Renal cortical epithelial cell (primary cell): ENCODE measurements around the gene TBL2. TPM values are rescaled to one million over a fixed set of nuclear protein-coding genes. Genes with fewer than 3 reads are reported as not detected.
"Not testable (repeated sequence)": the region's sequence is repeated elsewhere in the genome, so short reads cannot be mapped to it uniquely, and the experiment has no call there.

Source experiments
- DNase-seq: peaks from one replicate; pipeline ENCODE4 v3.0.0-alpha.2; 2011; ENCODE audit warnings: low read depth
- total RNA-seq: library from RNA; depleted of rRNA; stranded (reverse); fragments of >200 nt; gene quantifications from 2 replicates; pipeline ENCODE4 v1.2.3, GENCODE V29; 2014

TBL2 gene
- total RNA-seq, 1 donor from 2014 or later = 68.0 TPM

GRCh38 chr7:73570521-73570920 lies 7.9 kb downstream of the TBL2 start:
- no peak for DNase-seq

- no peak for DNase-seq
These were observed 9.3 kb downstream of the TBL2 start for GRCh38 chr7:73569042-73569608.

GRCh38 chr7:73567846-73568685 lies 10.3 kb downstream of the TBL2 start:
- DNase-seq = no peak

GRCh38 chr7:73567140-73567539 lies 11.2 kb downstream of the TBL2 start:
- no peak for DNase-seq

- DNase-seq = not testable (repeated sequence)
These were observed 11.9 kb downstream of the TBL2 start for GRCh38 chr7:73566431-73566830.

GRCh38 chr7:73565675-73566340 lies 12.6 kb downstream of the TBL2 start:
- DNase-seq = no peak

- peak; percentile 83 for DNase-seq
These were observed 18.1 kb downstream of the TBL2 start for GRCh38 chr7:73560109-73560835.

GRCh38 chr7:73557397-73558257 lies 20.8 kb downstream of the TBL2 start, which contains the start of gene BCL7B:
Gene BCL7B (minus strand): TSS chr7:73557690. CDS start chr7:73557578, 112 bp downstream.
- DNase-seq = no peak

GRCh38 chr7:73557108-73557396 lies 21.3 kb downstream of the TBL2 start:
- peak; percentile 79 for DNase-seq

GRCh38 chr7:73556208-73557107 lies 21.9 kb downstream of the TBL2 start:
- no peak for DNase-seq

- DNase-seq = peak; percentile 30
These were observed 22.9 kb downstream of the TBL2 start for GRCh38 chr7:73555411-73555982.

- not testable (repeated sequence) for DNase-seq
These were observed 28.3 kb downstream of the TBL2 start for GRCh38 chr7:73550093-73550492.

- DNase-seq = no peak
These were observed 29.2 kb downstream of the TBL2 start for GRCh38 chr7:73549176-73549575.

- no peak for DNase-seq
These were observed 30.5 kb downstream of the TBL2 start for GRCh38 chr7:73547841-73548240.

GRCh38 chr7:73544678-73545077 lies 33.7 kb downstream of the TBL2 start:
- DNase-seq = no peak

GRCh38 chr7:73541722-73542121 lies 36.7 kb downstream of the TBL2 start:
- DNase-seq = no peak

- DNase-seq = no peak
These were observed 38.7 kb downstream of the TBL2 start for GRCh38 chr7:73539709-73540108.

GRCh38 chr7:73538510-73538909 lies 39.9 kb downstream of the TBL2 start:
- DNase-seq = not testable (repeated sequence)

- no peak for DNase-seq
These were observed 41.3 kb downstream of the TBL2 start for GRCh38 chr7:73537051-73537450.

GRCh38 chr7:73536479-73536878 lies 41.9 kb downstream of the TBL2 start:
- no peak for DNase-seq
